Gastroesophageal sphincter (tissue), 3 donors: ENCODE data around the gene CLCN3.

Source experiments
- CTCF ChIP-seq, 4 experiments: fragments of 200-600 bp in 2 of 4; fragments of 450-650 bp in 2 of 4; sonication (generic) in 1 of 4; IDR thresholded peaks; one replicate each; pipeline ENCODE4 v1.5.1; 2017 to 2019; ENCODE audit warnings: antibody characterized with exemption in 4 of 4, mild to moderate bottlenecking in 2 of 4, moderate library complexity in 2 of 4
- POLR2AphosphoS5 ChIP-seq: sonication (generic); formaldehyde crosslinking; IDR thresholded peaks from one replicate; pipeline ENCODE4 v1.6.1; 2017; ENCODE audit warnings: antibody characterized with exemption

GRCh38 chr4:169745291-169745690 lies 124.9 kb downstream of the CLCN3 start:
- no peak for TF ChIP-seq POLR2AphosphoS5
- TF ChIP-seq CTCF (IDR thresholded peaks at IDR 0.05) = no peak
